Thymus (tissue), 11 donors: Measurements from ENCODE around the gene SDF4. TPM values are rescaled to one million over a fixed set of nuclear protein-coding genes. Genes with fewer than 3 reads are reported as not detected.
"Not testable (repeated sequence)": the region's sequence is repeated elsewhere in the genome, so short reads cannot be mapped to it uniquely, and the experiment has no call there.

Experiments used
- DNase-seq, 9 donors: peaks; one replicate each; pipeline ENCODE4 v3.0.0-alpha.2; 2013; ENCODE audit warnings: low spot score in 9 of 9, low read depth in 6 of 9, missing footprints in 1 of 9
- H3K27ac ChIP-seq, 2 donors: one replicate each; pipeline ENCODE4 v1.5.1; 2013; ENCODE audit warnings: control low read depth in 1 of 2, low read depth in 1 of 2, low read length in 1 of 2, mild to moderate bottlenecking in 1 of 2, moderate library complexity in 1 of 2
- H3K27me3 ChIP-seq, 2 donors: one replicate each; pipeline ENCODE4 v1.5.1; 2013; ENCODE audit warnings: low read length in 1 of 2; ENCODE audit not compliant: control insufficient read depth in 2 of 2, insufficient read depth in 1 of 2
- H3K36me3 ChIP-seq, 2 donors: one replicate each; pipeline ENCODE4 v1.5.1; 2013; ENCODE audit warnings: low read length in 1 of 2, mild to moderate bottlenecking in 1 of 2, moderate library complexity in 1 of 2; ENCODE audit not compliant: control insufficient read depth in 2 of 2, insufficient read depth in 2 of 2
- H3K4me1 ChIP-seq, 2 donors: one replicate each; pipeline ENCODE4 v1.5.1; 2013; ENCODE audit warnings: low read length in 2 of 2; ENCODE audit not compliant: control insufficient read depth in 2 of 2, insufficient read depth in 2 of 2
- H3K4me3 ChIP-seq, 2 donors: one replicate each; pipeline ENCODE4 v1.5.1; 2013; ENCODE audit warnings: low read length in 2 of 2, control low read depth in 1 of 2, mild to moderate bottlenecking in 1 of 2
- H3K9me3 ChIP-seq, 2 donors: one replicate each; pipeline ENCODE4 v1.5.1; 2013; ENCODE audit warnings: low read length in 1 of 2, mild to moderate bottlenecking in 1 of 2; ENCODE audit not compliant: control insufficient read depth in 2 of 2, insufficient read depth in 1 of 2
- whole genome bisulfite sequencing: extraction: QIAGEN DNeasy Blood & Tissue Kit; methylation state at CpG from one replicate; pipeline ENCODE4 v1.1.7; 2013; 5-methylcytosine and 5-hydroxymethylcytosine counted together
- polyA plus RNA-seq: library from polyadenylated mRNA; stranded (reverse); fragments of 200-250 nt; gene quantifications from one replicate; pipeline ENCODE4 v1.2.3, GENCODE V29; 2013
- total RNA-seq: library from RNA; stranded (reverse); fragments of 120-200 nt; gene quantifications from one replicate; pipeline ENCODE4 v1.2.4, GENCODE V29; 2013
- donor health status: healthy.

SDF4 gene
- total and polyA plus RNA-seq, 2 donors: 37.6 to 79.1 TPM

DNA sequence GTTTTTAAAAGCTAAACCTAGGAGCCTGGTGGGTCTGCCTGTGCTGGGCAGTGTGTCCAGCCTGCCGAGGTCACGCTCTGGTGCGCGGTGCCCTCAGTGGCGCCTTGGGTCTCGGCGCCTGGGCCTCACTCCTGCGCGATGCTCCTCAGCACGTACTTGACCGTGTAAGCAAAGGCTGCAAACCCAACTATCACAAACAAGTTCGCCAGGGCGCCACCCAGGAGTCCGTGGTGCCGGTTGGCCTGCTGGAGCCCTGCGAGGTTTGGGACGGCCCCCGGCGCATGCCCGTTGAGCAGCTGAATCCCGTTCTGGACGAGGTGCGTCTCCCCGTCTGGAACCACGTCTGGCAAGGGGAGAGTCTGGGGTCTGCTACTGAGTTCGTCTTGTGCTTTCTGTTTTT, 23.3 kb upstream of the SDF4 start:
- H3K4me3 ChIP-seq: no peak overlapping the region
- DNase-seq: no peak
- H3K36me3 ChIP-seq: peaks cover 49 to 65% of the 10 kb centered on the region in 2 donors
- no peaks in the 10 kb centered on the region for H3K27me3 ChIP-seq
- peaks cover 3 to 10% of the 10 kb centered on the region in 2 donors for H3K4me1 ChIP-seq
- 98% methylated on average over 26 of the region's 26 CpGs for WGBS
- H3K27ac ChIP-seq: no peak overlapping the region
- peaks cover 0 to 5% of the 10 kb centered on the region in 2 donors for H3K9me3 ChIP-seq

DNA sequence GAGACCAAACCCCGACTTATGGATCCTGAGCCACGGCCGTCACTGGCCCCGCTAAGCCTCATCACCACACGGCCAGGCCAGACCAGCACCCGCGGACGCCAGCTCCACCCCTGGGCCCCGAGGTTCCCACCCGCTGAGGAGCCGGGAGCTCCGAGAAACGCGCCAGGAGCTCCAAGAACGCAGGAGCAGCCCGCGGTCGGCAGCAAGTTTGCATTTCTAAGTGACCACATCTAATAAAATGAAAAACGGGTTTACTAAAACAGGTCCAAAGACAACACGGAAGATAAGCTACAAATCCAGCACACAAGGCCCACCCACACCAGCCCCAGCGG, 22.8 kb upstream of the SDF4 start:
- DNase-seq: no peak
- peaks cover 0 to 5% of the 10 kb centered on the region in 2 donors for H3K9me3 ChIP-seq
- H3K4me3 ChIP-seq: no peak overlapping the region
- H3K27me3 ChIP-seq: no peaks in the 10 kb centered on the region
- H3K4me1 ChIP-seq: peaks cover 3 to 10% of the 10 kb centered on the region in 2 donors
- 95% methylated on average over 21 of the region's 21 CpGs for WGBS
- H3K27ac ChIP-seq: no peak overlapping the region
- H3K36me3 ChIP-seq: peaks cover 44 to 61% of the 10 kb centered on the region in 2 donors

DNA sequence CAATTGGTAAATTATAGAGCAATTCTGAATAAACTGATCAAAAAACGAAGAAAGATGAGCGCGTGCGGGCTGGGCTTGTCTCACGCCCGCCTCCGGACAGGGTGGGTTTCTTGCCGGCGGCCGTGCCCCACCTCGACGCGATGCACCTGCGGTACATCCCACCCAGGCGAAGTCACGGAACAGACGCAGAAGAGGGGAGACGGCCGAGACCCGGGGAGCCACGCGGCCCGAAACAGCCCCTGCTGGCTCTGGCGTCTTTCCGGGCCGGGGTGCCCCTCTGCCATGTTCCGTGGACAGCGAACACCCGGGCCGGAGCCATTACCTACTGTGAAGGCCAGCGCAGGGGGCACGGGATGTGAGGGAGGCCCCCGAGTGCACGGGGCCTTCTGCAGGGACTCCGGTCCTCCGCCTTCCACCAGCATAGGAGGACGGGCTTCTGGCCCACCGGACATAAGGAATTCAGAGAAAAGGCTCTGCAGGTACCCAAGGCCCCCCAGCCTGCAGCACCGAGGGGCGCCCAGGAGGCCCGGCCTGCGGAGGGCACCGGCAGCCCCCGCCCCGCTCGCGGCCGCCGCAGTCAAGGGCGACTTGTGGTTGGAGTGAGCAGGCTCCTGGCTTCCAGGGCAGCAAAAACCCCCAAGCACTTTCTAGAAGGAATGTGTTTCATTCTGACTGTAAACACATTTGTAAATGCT, 22.3 kb upstream of the SDF4 start:
- peaks cover 3 to 10% of the 10 kb centered on the region in 2 donors for H3K4me1 ChIP-seq
- H3K27me3 ChIP-seq: no peaks in the 10 kb centered on the region
- H3K9me3 ChIP-seq: peaks cover 0 to 5% of the 10 kb centered on the region in 2 donors
- peaks cover 44 to 56% of the 10 kb centered on the region in 2 donors for H3K36me3 ChIP-seq
- 98% methylated on average over 50 of the region's 50 CpGs for WGBS
- H3K27ac ChIP-seq: no peak overlapping the region
- no peak overlapping the region for H3K4me3 ChIP-seq
- DNase-seq: no peak

DNA sequence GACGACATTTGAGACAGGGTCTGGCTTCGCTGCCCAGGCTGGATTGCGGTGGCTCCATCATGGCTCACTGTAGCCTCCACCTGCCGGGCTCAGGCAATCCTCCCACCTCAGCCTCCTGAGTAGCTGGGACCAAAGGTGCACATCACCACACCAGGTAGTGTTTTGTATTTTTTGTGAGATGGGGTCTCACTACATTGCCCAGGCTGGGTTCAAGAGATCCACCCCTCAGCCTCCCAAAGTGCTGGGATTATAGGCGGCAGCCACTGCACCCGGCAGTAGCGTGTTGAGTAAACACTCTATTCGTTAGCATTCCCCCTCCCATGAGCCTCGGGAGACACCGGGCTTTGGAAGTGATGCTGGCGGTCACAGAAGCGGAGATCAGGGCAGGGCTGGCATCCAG, 21.5 kb upstream of the SDF4 start:
- Histone ChIP-seq H3K27ac (no peak overlapping the region), H3K4me1 (peaks cover 3 to 10% of the 10 kb centered on the region in 2 donors), H3K27me3 (no peaks in the 10 kb centered on the region), H3K9me3 (peaks cover 0 to 5% of the 10 kb centered on the region in 2 donors), H3K36me3 (peaks cover 36 to 50% of the 10 kb centered on the region in 2 donors), H3K4me3 (no peak overlapping the region)
- 97% methylated on average over 12 of the region's 12 CpGs for WGBS
- DNase-seq: no peak

DNA sequence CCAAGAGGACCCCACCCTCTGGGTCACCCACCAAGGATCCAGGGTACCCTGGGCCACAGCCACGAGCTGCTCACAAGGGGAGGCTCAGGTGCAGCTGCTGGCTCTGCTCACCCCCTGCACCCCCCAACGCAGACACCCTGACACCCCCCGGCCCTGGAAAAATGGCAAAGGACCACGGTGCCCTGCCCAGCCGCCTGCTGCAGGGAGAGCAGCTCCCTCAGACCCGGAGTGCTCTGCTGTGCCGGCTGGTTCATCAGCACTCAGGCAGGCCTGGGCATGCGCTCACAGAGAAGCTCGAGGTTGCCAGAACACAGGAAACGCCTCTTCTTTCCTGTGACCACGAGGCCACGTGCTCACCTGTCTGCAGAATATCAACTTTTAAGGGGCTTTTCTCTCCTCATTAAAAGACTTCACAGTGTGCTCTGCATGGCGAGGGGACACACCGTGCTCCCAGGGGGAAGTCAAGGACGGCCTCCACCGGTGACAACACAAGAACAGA, 19.0 kb upstream of the SDF4 start:
- Histone ChIP-seq H3K27ac (peak overlapping the region in 1 of 2 donors; percentile 26), H3K4me3 (no peak overlapping the region), H3K36me3 (peaks cover 24 to 34% of the 10 kb centered on the region in 2 donors), H3K4me1 (peaks cover 3 to 10% of the 10 kb centered on the region in 2 donors), H3K9me3 (peaks cover 0 to 5% of the 10 kb centered on the region in 2 donors), H3K27me3 (peaks cover 21 to 23% of the 10 kb centered on the region in 2 donors)
- DNase-seq: peak in 7 of 9 donors; percentile 32 to 82 (median 48)
- 50% methylated on average over 16 of the region's 16 CpGs for WGBS

DNA sequence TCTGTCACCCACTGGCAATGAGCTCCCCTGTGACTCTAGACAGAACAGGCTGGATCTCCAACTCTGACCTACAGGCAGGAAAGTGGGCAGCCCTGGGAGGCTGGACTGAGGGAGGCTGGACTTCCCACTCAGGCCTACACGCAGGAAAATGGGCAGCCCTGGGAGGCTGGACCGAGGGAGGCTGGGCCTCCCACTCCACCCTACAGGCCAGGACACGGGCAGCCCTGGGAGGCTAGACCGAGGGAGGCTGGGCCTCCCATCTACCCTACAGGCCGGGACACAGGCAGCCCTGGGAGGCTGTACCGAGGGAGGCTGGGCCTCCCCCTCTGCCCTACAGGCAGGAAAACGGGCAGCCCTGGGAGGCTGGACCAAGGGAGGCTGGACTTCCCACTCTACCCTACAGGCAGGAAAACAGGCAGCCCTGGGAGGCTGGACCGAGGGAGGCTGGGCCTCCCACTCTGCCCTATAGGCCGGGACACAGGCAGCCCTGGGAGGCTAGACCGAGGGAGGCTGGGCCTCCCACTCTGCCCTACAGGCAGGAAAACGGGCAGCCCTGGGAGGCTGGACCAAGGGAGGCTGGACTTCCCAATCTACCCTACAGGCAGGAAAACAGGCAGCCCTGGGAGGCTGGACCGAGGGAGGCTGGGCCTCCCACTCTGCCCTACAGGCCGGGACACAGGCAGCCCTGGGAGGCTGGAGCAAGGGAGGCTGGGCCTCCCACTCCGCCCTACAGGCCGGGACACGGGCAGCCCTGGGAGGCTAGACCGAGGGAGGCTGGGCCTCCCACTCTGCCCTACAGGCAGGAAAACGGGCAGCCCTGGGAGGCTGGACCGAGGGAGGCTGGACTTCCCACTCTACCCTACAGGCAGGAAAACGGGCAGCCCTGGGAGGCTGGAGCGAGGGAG, 16.5 kb upstream of the SDF4 start:
- not testable (repeated sequence) for H3K36me3 ChIP-seq
- 97% methylated on average over 21 of the region's 21 CpGs for WGBS

DNA sequence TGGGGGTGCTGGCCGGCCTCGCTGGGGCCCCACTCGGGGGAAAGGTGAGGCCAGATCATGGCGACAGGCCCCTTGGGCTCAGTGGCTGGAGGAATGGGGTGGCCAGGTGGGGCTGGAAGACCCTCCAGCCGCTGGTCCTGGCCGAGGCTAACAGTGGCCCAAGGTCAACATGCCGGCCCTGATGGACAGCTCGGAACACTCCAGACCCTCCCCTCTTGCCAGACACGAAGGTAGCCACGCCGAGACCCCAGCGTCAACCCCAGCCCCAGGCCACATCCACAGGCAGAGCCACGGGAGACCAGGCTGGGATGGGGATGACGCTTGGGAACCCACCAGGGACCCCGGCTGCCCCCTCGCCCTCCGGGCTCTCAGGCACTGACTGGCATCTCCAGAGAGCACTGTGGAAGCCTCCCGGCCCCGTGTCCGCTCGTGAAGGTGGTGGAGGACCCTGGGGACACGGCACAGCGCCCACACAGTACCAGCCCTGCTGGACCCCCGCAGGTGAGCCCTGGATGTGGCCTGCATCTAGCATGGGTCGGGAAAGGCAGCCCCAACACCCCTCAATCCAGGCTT, 15.6 kb upstream of the SDF4 start:
- H3K27me3 ChIP-seq: peaks cover 26 to 33% of the 10 kb centered on the region in 2 donors

More for the DNA sequence above, 16.5 kb upstream of the SDF4 start:
- peaks cover 26 to 33% of the 10 kb centered on the region in 2 donors for H3K27me3 ChIP-seq
- H3K9me3 ChIP-seq, H3K27ac ChIP-seq, H3K4me3 ChIP-seq, H3K4me1 ChIP-seq, DNase-seq: not testable (repeated sequence)

DNA sequence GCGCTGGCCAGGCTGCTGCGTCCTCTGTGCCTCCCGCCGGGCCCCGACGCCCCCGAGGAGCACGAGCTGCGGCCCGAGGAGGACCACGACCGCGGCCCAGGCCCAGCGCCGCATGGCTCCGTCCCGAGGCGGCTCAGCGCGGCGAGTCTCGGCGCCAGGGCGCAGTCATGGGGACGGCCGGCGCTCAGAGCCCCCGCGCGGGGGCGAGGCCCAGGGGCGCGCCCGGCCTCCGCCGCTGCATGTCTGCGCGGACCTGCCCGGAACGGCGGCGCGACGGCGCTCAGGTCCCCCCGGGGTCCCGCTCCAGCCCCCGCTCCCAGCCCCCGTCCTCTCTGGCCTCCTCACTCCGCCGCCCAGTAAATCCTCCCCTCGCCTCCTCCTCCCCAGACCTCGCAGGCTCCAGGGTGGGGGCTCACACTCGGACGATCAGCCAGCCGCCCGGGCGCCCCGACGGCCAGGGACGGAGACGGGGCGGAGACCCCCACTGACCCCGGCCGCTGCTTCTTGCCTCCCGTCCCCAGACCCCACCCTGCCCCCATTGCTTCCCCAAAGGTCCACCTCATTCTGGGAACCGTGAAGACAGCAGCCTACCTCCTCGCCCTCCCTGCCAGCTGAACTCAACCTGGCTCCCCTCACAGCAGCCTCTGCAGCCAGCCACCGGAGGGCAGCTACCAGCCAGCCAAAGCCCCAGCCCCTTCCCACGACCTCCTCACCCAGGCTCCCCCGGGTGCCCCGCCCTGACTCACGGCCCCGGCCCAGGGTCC, 15.0 kb upstream of the SDF4 start, which contains the start of gene C1QTNF12:
Gene C1QTNF12, minus strand, starts transcription at position 146 of the 764 bp plus-strand sequence. Its CDS starts 32 bp downstream, at position 114.
- 8% methylated on average over 74 of the region's 74 CpGs for WGBS
- Histone ChIP-seq H3K4me1 (peaks cover 3 to 10% of the 10 kb centered on the region in 2 donors), H3K27ac (no peak within 1 kb of the TSS), H3K9me3 (peaks cover 0 to 5% of the 10 kb centered on the region in 2 donors), H3K36me3 (no peaks in the 10 kb centered on the region), H3K27me3 (peaks cover 26 to 33% of the 10 kb centered on the region in 2 donors), H3K4me3 (no peak within 1 kb of the TSS)
- DNase-seq: no peak

More for the DNA sequence above, 15.6 kb upstream of the SDF4 start:
- DNase-seq: no peak
- no peak overlapping the region for H3K27ac ChIP-seq
- peaks cover 0 to 5% of the 10 kb centered on the region in 2 donors for H3K9me3 ChIP-seq
- peaks cover 3 to 10% of the 10 kb centered on the region in 2 donors for H3K4me1 ChIP-seq
- no peak overlapping the region for H3K4me3 ChIP-seq
- WGBS: 80% methylated on average over 25 of the region's 25 CpGs
- H3K36me3 ChIP-seq: peaks cover 0 to 2% of the 10 kb centered on the region in 2 donors
